Transverse colon (tissue), 4 donors: ENCODE results near the gene RAP2B. TPM values are rescaled to one million over a fixed set of nuclear protein-coding genes. Genes with fewer than 3 reads are reported as not detected.
A peak's percentile ranks its signal among the peaks of the same experiment; 100 is the strongest.

Experiments
- DNase-seq: peaks from one replicate; pipeline ENCODE4 v3.0.0-alpha.2; 2019
- H3K27ac ChIP-seq, 4 donors: fragments of 200-600 bp; sonication (generic); 2 replicates each; pipeline ENCODE4 v1.5.1; 2016 to 2018; ENCODE audit warnings: inconsistent platforms in 4 of 4
- H3K27me3 ChIP-seq: fragments of 200-600 bp; sonication (generic); 2 replicates; pipeline ENCODE4 v1.5.1; 2017; ENCODE audit warnings: inconsistent platforms
- H3K36me3 ChIP-seq, 4 donors: fragments of 200-600 bp; sonication (generic); 2 replicates each; pipeline ENCODE4 v1.5.1; 2017 to 2019; ENCODE audit warnings: inconsistent platforms in 4 of 4
- H3K4me1 ChIP-seq, 4 donors: fragments of 200-600 bp; sonication (generic); 2 replicates each; pipeline ENCODE4 v1.5.1; 2017 to 2020; ENCODE audit warnings: inconsistent platforms in 4 of 4
- H3K4me3 ChIP-seq, 4 donors: fragments of 200-600 bp; sonication (generic); 1 replicate in 1 of 4; 2 replicates in 3 of 4; pipeline versions ENCODE4 v1.5.1 to v1.6.1; 2017 to 2019; ENCODE audit warnings: inconsistent platforms in 4 of 4
- H3K9me3 ChIP-seq, 2 donors: fragments of 200-600 bp; sonication (generic); 2 replicates each; pipeline ENCODE4 v1.5.1; 2017 to 2019; ENCODE audit warnings: inconsistent platforms in 2 of 2
- CTCF ChIP-seq, 5 experiments: fragments of 200-600 bp in 3 of 5; fragments of 450-650 bp in 2 of 5; sonication (generic) in 3 of 5; IDR thresholded peaks; 1 replicate in 2 of 5; 2 replicates in 3 of 5; pipeline ENCODE4 v1.5.1; 2016 to 2017; ENCODE audit warnings: antibody characterized with exemption in 5 of 5, inconsistent platforms in 3 of 5, mild to moderate bottlenecking in 2 of 5, moderate library complexity in 1 of 5
- EP300 ChIP-seq: sonication (generic); formaldehyde crosslinking; IDR thresholded peaks from one replicate; pipeline ENCODE4 v1.6.1; 2017; ENCODE audit warnings: antibody characterized with exemption, low read depth
- POLR2A ChIP-seq: fragments of 450-650 bp; IDR thresholded peaks from one replicate; pipeline ENCODE4 v1.6.1; 2016; ENCODE audit warnings: antibody characterized with exemption, mild to moderate bottlenecking, moderate library complexity
- POLR2AphosphoS5 ChIP-seq, 3 donors: sonication (generic); formaldehyde crosslinking; IDR thresholded peaks; one replicate each; pipeline ENCODE4 v1.6.1; 2016; ENCODE audit warnings: antibody characterized with exemption in 3 of 3
- WGBS, 2 donors: methylation state at CpG; one replicate each; pipeline ENCODE4 v1.1.5; 2018; ENCODE audit warnings: low coverage in 1 of 2; 5-methylcytosine and 5-hydroxymethylcytosine counted together
- in situ Hi-C, 4 donors: fragments of 200-750 bp; cut with MboI; loops; one replicate each; pipeline versions ENCODE4 v1.15.0 to v1.15.1; 2017; ENCODE audit warnings: low sequenced_read_pairs in 3 of 4, low pct_ligation_motif_present in 1 of 4, low pct_unique_long_range_greater_than_20kb in 1 of 4
- intact Hi-C: fragments of 100-400 bp; cut with DNase I; formaldehyde crosslinking; loops from one replicate; pipeline ENCODE4 v1.15.1; 2023; ENCODE audit warnings: low total_unique reads
- total RNA-seq, 4 donors: library from RNA; depleted of rRNA; stranded (reverse); fragments of >200 nt; gene quantifications; one replicate each; pipeline ENCODE4 v1.1.0, GENCODE V29; 2016

The RAP2B gene
- total RNA-seq, 4 donors from 2014 or later, result 9.8 to 22.8 (median 11.2) TPM

DNA sequence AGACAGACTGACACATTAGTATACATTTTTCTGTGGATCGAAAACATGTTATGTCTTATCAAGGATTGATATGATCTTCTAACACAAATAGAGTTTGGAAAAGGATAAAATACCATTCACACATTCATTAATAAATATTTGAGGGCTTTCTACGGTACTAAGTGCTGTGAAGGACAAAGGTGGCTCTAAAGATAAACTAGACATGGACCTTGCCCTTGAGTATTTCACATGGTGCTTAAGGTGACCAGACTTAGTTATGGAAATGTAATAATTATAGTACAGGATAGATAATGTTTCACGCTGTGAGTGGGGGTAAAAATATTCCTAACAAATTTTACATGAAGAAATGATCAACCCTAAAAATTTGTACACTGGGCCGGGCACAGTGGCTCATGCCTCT, 3.8 kb upstream of the RAP2B start:
- in situ Hi-C loops, result no loop called here
- DNase-seq, result no peak

GRCh38 chr3:153158961-153159735, 2.9 kb upstream of the RAP2B start:
- intact Hi-C loops, result loop anchor here (10.0 kb wide), 1 partner anchor 114 kb away; no protein-coding TSS in a partner anchor
- H3K9me3 ChIP-seq, result no peaks in the 10 kb centered on the region
- TF ChIP-seq POLR2AphosphoS5 (IDR thresholded peaks at IDR 0.05), result no peak
- H3K27ac ChIP-seq, result peak overlapping the region in 2 of 4 donors; percentile 98
- no peaks in the 10 kb centered on the region for H3K36me3 ChIP-seq
- in situ Hi-C loops, result no loop called here
- no peak for DNase-seq
- peaks cover 0 to 12% (median 7%) of the 10 kb centered on the region in 4 donors for H3K4me1 ChIP-seq
- H3K27me3 ChIP-seq, result no peaks in the 10 kb centered on the region
- H3K4me3 ChIP-seq, result no peak overlapping the region
- WGBS, 2 donors, result 82 to 86% methylated on average over 6 to 9 of the region's 9 CpGs

More for the DNA sequence above, 3.8 kb upstream of the RAP2B start:
- no peaks in the 10 kb centered on the region for H3K9me3 ChIP-seq
- no peak overlapping the region for H3K27ac ChIP-seq
- intact Hi-C loops, result loop anchor here (10.0 kb wide), 1 partner anchor 113 kb away; no protein-coding TSS in a partner anchor
- H3K4me3 ChIP-seq, result no peak overlapping the region
- peaks cover 0 to 6% (median 2%) of the 10 kb centered on the region in 4 donors for H3K4me1 ChIP-seq
- WGBS, 2 donors, result 80 to 83% methylated on average over 2 to 4 of the region's 4 CpGs
- H3K36me3 ChIP-seq, result no peaks in the 10 kb centered on the region
- no peaks in the 10 kb centered on the region for H3K27me3 ChIP-seq
- TF ChIP-seq CTCF (IDR thresholded peaks at IDR 0.05) (no peak), EP300 (no peak), POLR2AphosphoS5 (IDR thresholded peaks at IDR 0.05) (no peak), POLR2A (no peak)

DNA sequence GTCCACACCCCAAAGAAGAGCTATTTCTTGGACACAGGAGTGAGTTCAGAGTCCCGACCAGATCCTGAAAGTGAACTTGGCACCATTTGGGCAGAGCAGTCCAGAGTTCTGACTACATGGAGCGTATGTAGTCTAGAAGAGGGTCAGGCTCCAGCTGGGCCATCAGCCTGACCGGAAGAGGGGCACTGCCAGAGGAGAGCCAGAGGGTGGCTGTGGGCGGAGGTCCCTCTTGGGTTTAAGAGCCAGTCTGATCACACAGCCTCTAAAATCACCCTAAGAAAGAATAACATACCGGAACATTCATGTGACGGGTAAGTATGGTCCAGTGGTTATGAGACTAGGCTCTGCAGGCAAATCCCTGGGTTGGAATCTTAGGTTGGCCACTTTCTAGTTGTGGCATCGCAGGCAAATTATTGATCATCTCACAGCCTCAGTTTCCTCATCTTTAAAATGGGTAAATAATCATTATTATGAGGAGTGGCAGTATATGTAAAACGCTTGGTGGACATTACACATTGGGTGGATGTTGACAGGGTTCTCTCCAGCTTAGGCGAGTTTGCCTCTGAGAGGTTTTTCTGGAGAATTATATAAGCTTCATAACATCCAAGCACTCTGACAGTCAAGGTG, 2.1 kb upstream of the RAP2B start:
- 0 to 75% methylated on average over 1 to 9 of the region's 9 CpGs for WGBS, 2 donors
- intact Hi-C loops (loop anchor here (10.0 kb wide), 1 partner anchor 115 kb away; no protein-coding TSS in a partner anchor), in situ Hi-C loops (loop anchor here in 1 of 4 donors (10.0 kb wide), 1 partner anchor 115 kb away; no protein-coding TSS in a partner anchor)
- H3K27ac ChIP-seq, result peak overlapping the region; percentile 91 to 98 (median 98)
- peaks cover 0 to 19% (median 14%) of the 10 kb centered on the region in 4 donors for H3K4me1 ChIP-seq
- H3K4me3 ChIP-seq, result peak overlapping the region; percentile 49 to 96 (median 76)
- no peaks in the 10 kb centered on the region for H3K36me3 ChIP-seq
- no peak for TF ChIP-seq POLR2AphosphoS5 (IDR thresholded peaks at IDR 0.05)
- no peak for TF ChIP-seq EP300
- no peak for TF ChIP-seq CTCF (IDR thresholded peaks at IDR 0.05)
- TF ChIP-seq POLR2A, result no peak
- no peaks in the 10 kb centered on the region for H3K9me3 ChIP-seq
- DNase-seq, result no peak
- no peaks in the 10 kb centered on the region for H3K27me3 ChIP-seq

GRCh38 chr3:153160451-153161137, 1.4 kb upstream of the RAP2B start:
- 1% methylated on average over 43 of the region's 43 CpGs; no CpG with 5 or more reads in 1 of the 2 donors for WGBS, 2 donors
- Histone ChIP-seq H3K4me3 (peak overlapping the region; percentile 49 to 96 (median 76)), H3K36me3 (no peaks in the 10 kb centered on the region), H3K27ac (peak overlapping the region; percentile 91 to 98 (median 98)), H3K9me3 (no peaks in the 10 kb centered on the region), H3K4me1 (peaks cover 2 to 26% (median 21%) of the 10 kb centered on the region in 4 donors), H3K27me3 (no peaks in the 10 kb centered on the region)
- intact Hi-C loops, result no loop called here
- peak; percentile 86 for DNase-seq
- in situ Hi-C loops, result loop anchor here in 1 of 4 donors (10.0 kb wide), 1 partner anchor 116 kb away; no protein-coding TSS in a partner anchor
- TF ChIP-seq CTCF (IDR thresholded peaks at IDR 0.05) (no peak), POLR2A (peak; percentile 76), EP300 (no peak), POLR2AphosphoS5 (IDR thresholded peaks at IDR 0.05) (peak; percentile 58 to 83 (median 82))
